GM19468 (cell line): Measurements from ENCODE around the gene DAO.
A peak's percentile ranks its signal among the peaks of the same experiment; 100 is the strongest.
"Not testable (repeated sequence)": the region's sequence is repeated elsewhere in the genome, so short reads cannot be mapped to it uniquely, and the experiment has no call there.

Experiments used
- ATAC-seq: cut with Tn5 transposase; IDR thresholded peaks from one replicate; pipeline ENCODE4 v1.9.1; 2021; ENCODE audit warnings: mild to moderate bottlenecking, moderate library complexity, moderate number of reproducible peaks; ENCODE audit not compliant: unreplicated experiment; ENCODE audit errors: extremely low read depth

DAO gene

GRCh38 chr12:108847705-108848104, 32.2 kb upstream of the DAO start:
- ATAC-seq = no peak

- ATAC-seq = no peak
Observed at GRCh38 chr12:108849660-108850059, 30.2 kb upstream of the DAO start.

GRCh38 chr12:108850854-108851573, 28.9 kb upstream of the DAO start:
- peak; percentile 37 for ATAC-seq

GRCh38 chr12:108852674-108853309, 27.1 kb upstream of the DAO start:
- ATAC-seq = no peak

GRCh38 chr12:108853426-108853825, 26.5 kb upstream of the DAO start:
- no peak for ATAC-seq

- ATAC-seq = no peak
Observed at GRCh38 chr12:108853981-108854446, 25.9 kb upstream of the DAO start.

GRCh38 chr12:108854451-108855283, 25.2 kb upstream of the DAO start:
- ATAC-seq = no peak

- no peak for ATAC-seq
Observed at GRCh38 chr12:108855284-108856169, 24.4 kb upstream of the DAO start.

- ATAC-seq = no peak
Observed at GRCh38 chr12:108856170-108856427, 23.8 kb upstream of the DAO start.

- no peak for ATAC-seq
Observed at GRCh38 chr12:108856428-108857157, 23.3 kb upstream of the DAO start.

- no peak for ATAC-seq
Observed at GRCh38 chr12:108857158-108857407, 22.8 kb upstream of the DAO start.

GRCh38 chr12:108858311-108859074, 21.4 kb upstream of the DAO start:
- ATAC-seq = no peak

- ATAC-seq = not testable (repeated sequence)
Observed at GRCh38 chr12:108859141-108859922, 20.6 kb upstream of the DAO start.

- ATAC-seq = no peak
Observed at GRCh38 chr12:108859923-108860291, 20.0 kb upstream of the DAO start.

- ATAC-seq = no peak
Observed at GRCh38 chr12:108860443-108860842, 19.4 kb upstream of the DAO start.

- ATAC-seq = no peak
Observed at GRCh38 chr12:108861878-108862587, 17.9 kb upstream of the DAO start.

- ATAC-seq = no peak
Observed at GRCh38 chr12:108862588-108862959, 17.3 kb upstream of the DAO start.

- no peak for ATAC-seq
Observed at GRCh38 chr12:108865169-108865568, 14.7 kb upstream of the DAO start.
